GM18508 (cell line): Measurements from ENCODE around the gene IL11RA.

Source experiments
- ATAC-seq: cut with Tn5 transposase; IDR thresholded peaks from one replicate; pipeline ENCODE4 v1.9.1; 2021; ENCODE audit warnings: moderate number of reproducible peaks; ENCODE audit not compliant: insufficient read depth, unreplicated experiment

The IL11RA gene

GRCh38 chr9:34651876-34652601 is at the start of gene IL11RA:
IL11RA (plus strand) TSS chr9:34652185; CDS start chr9:34655218, 3,033 bp downstream.
- no peak for ATAC-seq

- no peak for ATAC-seq
Measured at GRCh38 chr9:34603610-34604231, 48.3 kb upstream of the IL11RA start.

DNA sequence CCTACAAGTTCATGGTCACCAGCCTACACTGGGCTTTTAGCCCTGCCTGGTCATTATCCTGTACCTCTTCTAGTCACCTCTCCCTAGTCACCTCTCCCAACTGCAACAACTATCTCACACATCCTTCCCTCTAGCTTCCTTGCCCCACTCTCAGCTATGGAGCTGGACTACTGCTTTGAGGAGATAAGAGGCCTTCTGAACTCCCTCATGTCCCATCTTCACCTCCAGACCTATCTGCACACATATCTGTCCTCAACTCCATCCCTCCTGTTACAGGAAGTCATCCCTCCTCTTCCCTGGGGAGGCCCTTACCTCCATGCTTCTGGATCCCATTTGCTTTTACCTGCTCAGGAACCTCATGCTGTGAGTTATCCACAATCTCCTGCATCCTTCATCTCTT is 45.8 kb upstream of the IL11RA start:
- no peak for ATAC-seq

GRCh38 chr9:34606905-34607304 is 45.1 kb upstream of the IL11RA start:
- ATAC-seq: no peak

- no peak for ATAC-seq
Measured at GRCh38 chr9:34607331-34607730, 44.7 kb upstream of the IL11RA start.

DNA sequence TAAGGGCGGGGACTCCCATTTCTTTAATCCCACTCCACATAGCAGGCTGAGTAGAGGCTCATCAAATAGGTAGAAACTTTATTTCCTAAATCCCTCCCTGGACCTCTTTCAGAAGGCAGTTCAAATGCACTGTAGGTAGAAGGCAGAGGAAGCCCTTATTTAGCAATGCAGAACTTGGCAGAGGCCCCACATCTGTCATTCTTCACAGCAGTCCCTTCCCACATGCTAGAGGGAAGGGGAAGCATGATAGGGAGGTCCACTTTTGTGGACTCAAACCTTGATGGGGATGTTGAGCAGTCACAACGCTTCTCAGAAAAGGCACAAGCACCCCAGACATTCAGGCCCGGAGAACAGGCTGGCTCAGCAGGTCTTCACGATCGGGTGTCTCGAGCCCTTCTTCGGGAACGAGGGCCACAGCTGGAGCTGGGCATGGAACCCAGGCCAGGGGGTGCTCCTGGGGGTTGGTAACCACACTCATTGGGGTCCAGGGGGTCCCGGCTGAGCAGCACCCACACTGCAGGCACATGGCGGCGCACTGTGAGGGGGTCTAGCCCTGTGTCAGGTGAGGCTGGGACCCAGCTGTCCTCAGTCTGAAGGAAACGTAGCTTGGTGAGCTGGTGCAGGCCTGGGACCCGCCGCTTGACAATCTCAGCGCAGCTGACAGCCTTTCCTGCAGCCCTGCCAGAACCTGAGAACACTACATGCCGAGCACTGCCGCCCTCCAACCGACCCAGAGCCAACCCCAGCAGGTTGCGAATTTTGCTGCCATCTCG is 41.4 kb upstream of the IL11RA start:
- no peak for ATAC-seq

DNA sequence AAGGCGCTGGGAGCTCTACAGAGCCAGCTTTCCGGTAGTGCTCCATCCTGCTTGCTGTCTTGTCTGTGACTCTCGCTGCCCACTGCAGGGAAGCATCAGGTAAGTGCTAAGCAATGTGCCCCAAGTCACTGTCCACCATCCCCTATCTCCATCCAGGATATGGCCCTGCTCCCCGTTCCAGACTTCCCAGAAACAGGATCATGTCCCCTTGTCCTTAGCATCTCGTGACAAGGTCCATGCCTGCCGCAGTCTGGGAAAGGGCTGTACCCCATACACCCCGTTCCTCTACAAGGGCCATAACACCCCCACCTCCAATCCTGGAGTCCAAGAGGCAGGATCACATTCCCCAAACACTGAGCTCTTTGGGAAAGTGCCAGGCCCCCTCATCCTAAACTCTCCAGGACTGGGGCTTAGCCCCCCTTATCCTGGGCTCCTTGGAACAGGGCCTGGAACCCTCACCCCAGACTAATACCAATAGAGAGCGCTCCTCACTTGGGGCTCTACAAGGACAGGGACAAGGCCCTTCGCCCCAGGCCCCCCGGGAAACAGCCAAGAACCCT is 40.7 kb upstream of the IL11RA start:
- no peak for ATAC-seq

DNA sequence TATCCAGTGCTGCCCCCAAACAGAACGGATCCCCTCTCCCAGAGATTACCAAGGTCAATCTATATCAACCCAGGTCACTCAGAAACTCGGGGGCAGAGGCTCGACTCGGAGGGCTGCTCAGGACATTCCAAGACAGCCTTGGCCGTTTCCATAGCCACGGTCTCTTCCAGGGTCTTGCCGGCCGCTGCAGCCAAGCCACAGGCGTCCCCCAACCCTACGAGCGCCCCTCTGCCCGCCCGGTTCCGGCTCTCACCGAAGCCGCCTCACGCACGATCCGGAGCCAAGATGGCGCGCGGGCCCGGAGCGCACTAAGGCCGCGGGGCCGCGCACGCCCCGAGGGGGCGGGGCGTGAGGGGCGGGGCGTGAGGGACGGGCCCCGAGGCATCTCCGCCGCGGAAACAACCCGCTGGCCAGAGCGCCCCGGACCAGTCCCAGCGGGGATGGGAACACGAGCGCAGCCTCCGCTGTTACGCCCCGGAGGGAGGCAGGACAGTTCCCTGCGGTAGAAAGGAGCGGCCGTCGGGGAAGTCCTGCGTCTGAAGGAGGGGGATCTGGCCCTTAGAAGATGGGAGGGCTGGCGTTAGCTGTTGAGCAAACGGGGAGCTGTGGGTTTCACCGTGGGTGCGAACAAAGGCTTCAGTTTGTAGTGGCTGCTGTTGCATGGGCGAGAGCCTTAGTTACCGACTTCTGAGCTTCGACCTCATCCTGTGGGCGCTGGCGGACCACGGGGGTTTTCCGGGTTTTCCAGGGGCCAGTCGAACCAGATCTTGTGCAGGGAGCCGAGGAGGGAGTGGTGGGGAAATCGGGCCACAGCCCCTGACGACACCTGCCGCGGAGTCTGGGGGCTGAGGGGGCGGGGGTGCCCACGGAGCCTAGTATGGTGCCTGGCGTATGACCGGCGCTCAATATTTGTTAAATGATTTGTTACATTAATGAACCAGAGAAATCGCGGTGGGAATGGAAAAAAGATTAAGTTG is 39.9 kb upstream of the IL11RA start, which contains the start of gene RPP25L:
Gene RPP25L, minus strand, starts transcription at position 287 of the 977 bp plus-strand sequence. CDS start 801 bp downstream, outside the sequence.
- no peak for ATAC-seq

- ATAC-seq: no peak
Measured at GRCh38 chr9:34612788-34613390, 39.1 kb upstream of the IL11RA start.

DNA sequence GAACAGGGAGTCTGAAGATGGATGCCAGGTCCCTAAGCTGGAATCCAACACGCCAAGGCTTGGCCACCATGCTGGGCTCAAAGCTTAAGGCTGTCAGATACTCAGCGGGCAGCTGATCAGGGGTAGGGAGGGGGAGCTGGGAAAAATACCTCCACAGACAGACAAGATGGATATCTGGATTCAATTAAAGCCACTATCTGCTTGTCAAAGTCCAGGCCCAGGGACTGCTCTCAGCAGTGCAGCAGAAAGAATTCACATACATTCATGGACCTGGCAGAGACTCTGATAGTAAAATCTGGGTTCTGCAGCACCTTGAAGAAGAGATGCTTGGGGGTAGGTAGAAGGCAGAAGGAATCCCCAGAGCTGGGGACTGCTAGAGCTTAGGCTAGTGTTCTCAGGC is 36.9 kb upstream of the IL11RA start:
- no peak for ATAC-seq

GRCh38 chr9:34620061-34620994 is 31.7 kb upstream of the IL11RA start, which contains the start of gene DCTN3:
DCTN3 (minus strand) TSS chr9:34620495; CDS start chr9:34620464, 31 bp downstream.
- ATAC-seq: peak; percentile 92

GRCh38 chr9:34623374-34624235 is 28.4 kb upstream of the IL11RA start:
- ATAC-seq: no peak

- ATAC-seq: no peak
Measured at GRCh38 chr9:34624475-34625185, 27.4 kb upstream of the IL11RA start.

GRCh38 chr9:34625186-34625486 is 26.8 kb upstream of the IL11RA start:
- ATAC-seq: no peak

- no peak for ATAC-seq
Measured at GRCh38 chr9:34627716-34628655, 24.0 kb upstream of the IL11RA start.
